ENCODE data around the gene NAT14.

NAT14 gene, protein sequence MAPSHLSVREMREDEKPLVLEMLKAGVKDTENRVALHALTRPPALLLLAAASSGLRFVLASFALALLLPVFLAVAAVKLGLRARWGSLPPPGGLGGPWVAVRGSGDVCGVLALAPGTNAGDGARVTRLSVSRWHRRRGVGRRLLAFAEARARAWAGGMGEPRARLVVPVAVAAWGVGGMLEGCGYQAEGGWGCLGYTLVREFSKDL

DNA sequence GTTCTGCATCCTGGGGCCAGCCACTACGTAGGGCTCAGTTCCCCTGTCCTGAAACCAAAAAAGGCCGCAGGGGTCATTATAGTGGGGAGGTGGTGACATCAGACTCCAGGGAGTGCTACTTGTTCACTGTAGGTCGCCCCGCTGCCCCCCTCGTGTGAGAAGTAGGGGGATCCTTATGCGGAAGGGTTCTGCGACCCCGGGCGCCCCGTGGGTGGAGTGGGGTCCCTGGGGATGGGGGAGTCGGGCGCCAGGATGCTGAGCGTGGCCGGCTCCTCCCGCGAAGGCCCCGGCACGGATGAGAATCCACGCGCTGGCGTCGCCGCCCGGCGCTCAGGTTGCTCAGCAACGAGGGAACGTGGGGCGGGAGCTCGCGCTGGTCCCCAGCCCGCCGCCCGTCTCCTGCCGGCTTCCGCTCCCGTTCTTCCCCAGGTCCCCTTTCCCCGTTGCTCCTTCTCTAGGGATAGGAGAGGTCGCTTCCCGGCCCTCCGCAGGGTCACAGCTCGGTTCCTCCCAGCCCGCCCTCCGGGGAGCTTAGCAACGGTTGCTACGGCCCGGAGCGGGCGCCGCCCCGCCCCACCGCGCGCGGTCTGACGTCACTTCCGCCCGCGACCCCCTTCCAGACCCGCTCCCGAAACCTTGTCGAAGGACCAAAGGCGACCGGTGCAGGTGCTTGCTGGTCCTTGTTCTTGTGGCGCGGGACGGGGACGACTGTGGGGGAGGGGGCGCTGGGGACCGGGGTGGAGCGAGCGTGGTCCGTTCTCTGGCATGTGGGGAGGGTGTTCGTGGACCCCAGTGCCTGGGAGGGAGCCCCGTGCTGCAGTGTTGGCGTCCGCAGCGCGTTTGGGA lies at the start of gene NAT14:
Gene NAT14, plus strand, starts transcription at position 596 of the 846 bp plus-strand sequence. CDS start 521 bp downstream, outside the sequence.
- no peak for DNase-seq (ENCODE audit: extremely low read depth, low read depth)
- peak within 1 kb of the TSS; percentile 71 for H3K4me3 ChIP-seq (replicated peaks; ENCODE audit: low read depth, low read length)
- TF ChIP-seq, protein P1, sequence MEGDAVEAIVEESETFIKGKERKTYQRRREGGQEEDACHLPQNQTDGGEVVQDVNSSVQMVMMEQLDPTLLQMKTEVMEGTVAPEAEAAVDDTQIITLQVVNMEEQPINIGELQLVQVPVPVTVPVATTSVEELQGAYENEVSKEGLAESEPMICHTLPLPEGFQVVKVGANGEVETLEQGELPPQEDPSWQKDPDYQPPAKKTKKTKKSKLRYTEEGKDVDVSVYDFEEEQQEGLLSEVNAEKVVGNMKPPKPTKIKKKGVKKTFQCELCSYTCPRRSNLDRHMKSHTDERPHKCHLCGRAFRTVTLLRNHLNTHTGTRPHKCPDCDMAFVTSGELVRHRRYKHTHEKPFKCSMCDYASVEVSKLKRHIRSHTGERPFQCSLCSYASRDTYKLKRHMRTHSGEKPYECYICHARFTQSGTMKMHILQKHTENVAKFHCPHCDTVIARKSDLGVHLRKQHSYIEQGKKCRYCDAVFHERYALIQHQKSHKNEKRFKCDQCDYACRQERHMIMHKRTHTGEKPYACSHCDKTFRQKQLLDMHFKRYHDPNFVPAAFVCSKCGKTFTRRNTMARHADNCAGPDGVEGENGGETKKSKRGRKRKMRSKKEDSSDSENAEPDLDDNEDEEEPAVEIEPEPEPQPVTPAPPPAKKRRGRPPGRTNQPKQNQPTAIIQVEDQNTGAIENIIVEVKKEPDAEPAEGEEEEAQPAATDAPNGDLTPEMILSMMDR (IDR thresholded peaks at IDR 0.05; ENCODE audit: low read depth, low read length, missing control alignments): no peak

DNA sequence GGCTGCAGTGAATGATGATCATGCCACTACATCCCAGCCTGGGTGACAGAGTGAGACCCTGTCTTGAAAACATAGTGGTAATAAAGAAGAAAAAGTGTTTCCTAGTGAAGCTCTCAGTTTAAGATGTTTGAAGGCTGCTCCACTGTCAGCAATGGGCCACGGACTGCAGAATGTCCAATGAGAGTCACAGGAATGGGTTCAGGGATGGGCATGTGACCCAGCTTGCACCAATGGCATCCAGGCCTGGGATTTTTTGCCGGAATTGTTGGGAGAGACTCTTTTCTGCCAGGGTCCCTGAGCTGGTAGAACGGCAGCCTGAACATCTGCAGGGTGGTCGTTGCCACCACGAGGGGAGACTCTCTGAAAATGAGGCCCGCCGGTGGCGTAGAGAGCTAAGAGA lies 48.1 kb upstream of the NAT14 start:
- TF ChIP-seq, protein P1 (IDR thresholded peaks at IDR 0.05; ENCODE audit: low read depth, low read length, missing control alignments): no peak
- DNase-seq (ENCODE audit: extremely low read depth, low read depth): no peak
- no peak overlapping the region for H3K4me3 ChIP-seq (replicated peaks; ENCODE audit: low read depth, low read length)

DNA sequence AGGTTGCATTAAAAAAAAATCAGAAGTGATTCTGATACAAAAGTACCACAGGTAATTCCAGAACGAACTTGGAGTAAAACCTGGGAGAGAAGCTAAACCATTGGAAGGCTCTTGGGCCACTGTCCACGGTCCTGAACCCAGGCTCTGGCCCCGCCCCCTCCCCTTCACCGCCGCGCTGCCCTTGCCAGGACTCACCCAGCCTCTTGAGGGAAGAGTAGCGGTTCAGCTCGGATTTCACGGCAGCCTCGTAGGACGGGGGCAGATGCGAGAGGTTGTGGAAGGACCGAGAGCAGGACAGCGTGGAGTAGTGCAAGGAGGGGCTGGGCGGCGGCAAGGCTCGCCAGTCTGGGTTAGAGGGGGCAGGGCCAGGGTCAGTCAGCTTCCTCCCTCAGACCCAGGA lies 47.6 kb upstream of the NAT14 start:
- H3K4me3 ChIP-seq (replicated peaks; ENCODE audit: low read depth, low read length): no peak overlapping the region
- TF ChIP-seq, protein P1 (IDR thresholded peaks at IDR 0.05; ENCODE audit: low read depth, low read length, missing control alignments): no peak
- DNase-seq (ENCODE audit: extremely low read depth, low read depth): no peak

DNA sequence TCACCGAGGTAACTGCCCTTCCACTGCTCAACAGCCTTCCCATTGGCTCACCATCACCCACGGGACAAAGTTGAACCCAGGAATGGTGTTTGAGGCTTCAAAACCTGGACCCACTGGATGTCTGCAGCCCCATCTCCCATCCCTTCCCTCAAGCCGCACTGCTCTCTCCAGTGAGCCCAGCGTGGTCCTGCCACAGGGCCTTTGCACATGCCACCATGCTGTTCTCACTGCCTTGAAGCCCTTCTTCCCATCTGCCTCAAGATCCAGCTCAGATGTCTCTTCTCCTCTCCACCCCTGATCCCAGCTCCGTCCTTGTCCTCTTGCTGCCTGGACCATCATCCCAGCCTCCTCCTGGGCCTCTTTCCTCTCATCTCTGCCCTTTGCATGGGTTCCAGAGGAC lies 45.9 kb upstream of the NAT14 start:
- DNase-seq (ENCODE audit: extremely low read depth, low read depth): no peak
- TF ChIP-seq, protein P1 (IDR thresholded peaks at IDR 0.05; ENCODE audit: low read depth, low read length, missing control alignments): no peak
- no peak overlapping the region for H3K4me3 ChIP-seq (replicated peaks; ENCODE audit: low read depth, low read length)

DNA sequence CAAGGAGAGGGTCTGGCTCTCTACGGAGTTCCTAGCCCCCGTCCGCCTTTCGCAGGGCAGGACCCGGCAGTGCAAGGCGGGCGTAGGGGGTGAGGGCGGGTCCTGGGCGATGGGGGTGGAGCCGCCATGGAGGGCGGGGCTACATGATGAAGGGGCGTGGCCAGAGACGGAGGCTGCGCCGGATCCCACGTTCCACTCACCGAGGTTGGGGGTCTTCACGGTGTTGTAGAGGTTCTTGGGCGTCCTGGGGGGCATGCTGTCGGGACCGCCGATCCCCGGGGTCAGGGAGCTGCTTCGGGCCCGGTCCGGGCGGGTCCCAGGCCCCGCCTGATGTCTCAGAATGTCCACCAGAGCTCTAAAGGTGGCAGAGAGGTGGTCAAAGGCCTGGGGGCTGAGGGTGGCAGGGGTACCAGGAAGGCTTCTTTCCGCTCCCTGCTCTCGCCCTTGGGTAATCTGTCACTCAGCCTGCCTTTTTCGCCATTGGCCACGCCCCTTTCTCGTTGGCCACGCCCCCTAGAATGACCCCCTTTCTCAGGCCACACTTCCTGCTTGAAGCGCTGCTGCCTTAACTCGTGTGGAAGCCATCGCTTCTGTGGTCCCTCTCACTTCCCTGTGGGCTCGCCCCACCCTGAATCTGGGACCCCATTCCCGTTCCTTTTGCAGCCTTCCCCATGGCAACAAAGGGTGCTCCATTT lies 44.4 kb upstream of the NAT14 start:
- no peak overlapping the region for H3K4me3 ChIP-seq (replicated peaks; ENCODE audit: low read depth, low read length)
- no peak for DNase-seq (ENCODE audit: extremely low read depth, low read depth)
- TF ChIP-seq, protein P1 (IDR thresholded peaks at IDR 0.05; ENCODE audit: low read depth, low read length, missing control alignments): no peak

DNA sequence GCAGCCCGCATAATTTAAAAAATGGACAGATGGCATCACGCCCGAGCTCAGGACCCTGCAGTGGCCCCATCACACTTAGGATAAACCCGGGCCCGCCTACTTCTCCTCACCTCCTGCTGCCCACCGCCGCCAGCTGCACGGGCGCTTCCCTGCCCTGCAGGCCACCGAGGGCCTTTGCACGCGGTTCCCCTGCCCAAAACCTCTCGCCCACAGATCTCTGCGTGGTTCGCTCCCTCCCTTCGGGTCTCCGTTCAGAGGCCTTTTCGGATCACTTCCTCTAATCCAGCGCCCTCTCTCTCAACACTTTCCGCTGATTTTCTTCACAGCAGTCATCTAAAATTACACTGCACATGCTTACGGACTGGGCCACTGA lies 43.7 kb upstream of the NAT14 start:
- no peak for DNase-seq (ENCODE audit: extremely low read depth, low read depth)
- H3K4me3 ChIP-seq (replicated peaks; ENCODE audit: low read depth, low read length): no peak overlapping the region
- TF ChIP-seq, protein P1 (IDR thresholded peaks at IDR 0.05; ENCODE audit: low read depth, low read length, missing control alignments): no peak
